Endothelial cell of umbilical vein (primary cell): ENCODE measurements around the gene KYNU.

Experiments used
- POLR2AphosphoS5 ChIP-seq: IDR thresholded peaks from 2 replicates; pipeline ENCODE4 v1.6.1; 2012; ENCODE audit warnings: low read depth, mild to moderate bottlenecking, control low read depth, low read length, moderate library complexity; ENCODE audit not compliant: insufficient read depth
- TF ChIP-seq, protein P1 (sequence below), 2 donors: IDR thresholded peaks; 1 replicate in 1 of 2; 2 replicates in 1 of 2; pipeline ENCODE4 v1.5.1; 2011; ENCODE audit warnings: low read length in 2 of 2, mild to moderate bottlenecking in 2 of 2, moderate library complexity in 2 of 2, control low read depth in 1 of 2, inconsistent platforms in 1 of 2, low read depth in 1 of 2; ENCODE audit not compliant: insufficient read depth in 1 of 2; ENCODE audit errors: extremely low read depth in 1 of 2

DNA sequence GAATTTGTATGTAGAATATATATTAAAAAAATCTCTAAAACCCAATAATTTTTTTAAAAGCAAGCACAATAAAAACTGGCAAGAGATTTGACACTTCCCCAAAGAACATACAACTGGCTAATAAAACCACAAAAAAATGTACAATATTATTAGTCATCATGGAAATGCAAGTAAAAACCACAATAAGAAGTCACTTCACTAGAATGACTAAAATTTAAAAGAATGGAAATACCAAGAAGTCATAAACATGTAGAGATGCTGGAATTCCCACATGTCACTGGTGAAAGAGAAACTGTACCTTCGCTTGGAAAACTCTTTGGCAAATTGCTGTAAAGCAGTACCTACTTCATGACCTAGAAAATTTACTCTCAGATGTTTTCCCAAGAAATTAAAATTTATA lies 43.4 kb upstream of the KYNU start:
- no peak for TF ChIP-seq POLR2AphosphoS5
- TF ChIP-seq, protein P1, sequence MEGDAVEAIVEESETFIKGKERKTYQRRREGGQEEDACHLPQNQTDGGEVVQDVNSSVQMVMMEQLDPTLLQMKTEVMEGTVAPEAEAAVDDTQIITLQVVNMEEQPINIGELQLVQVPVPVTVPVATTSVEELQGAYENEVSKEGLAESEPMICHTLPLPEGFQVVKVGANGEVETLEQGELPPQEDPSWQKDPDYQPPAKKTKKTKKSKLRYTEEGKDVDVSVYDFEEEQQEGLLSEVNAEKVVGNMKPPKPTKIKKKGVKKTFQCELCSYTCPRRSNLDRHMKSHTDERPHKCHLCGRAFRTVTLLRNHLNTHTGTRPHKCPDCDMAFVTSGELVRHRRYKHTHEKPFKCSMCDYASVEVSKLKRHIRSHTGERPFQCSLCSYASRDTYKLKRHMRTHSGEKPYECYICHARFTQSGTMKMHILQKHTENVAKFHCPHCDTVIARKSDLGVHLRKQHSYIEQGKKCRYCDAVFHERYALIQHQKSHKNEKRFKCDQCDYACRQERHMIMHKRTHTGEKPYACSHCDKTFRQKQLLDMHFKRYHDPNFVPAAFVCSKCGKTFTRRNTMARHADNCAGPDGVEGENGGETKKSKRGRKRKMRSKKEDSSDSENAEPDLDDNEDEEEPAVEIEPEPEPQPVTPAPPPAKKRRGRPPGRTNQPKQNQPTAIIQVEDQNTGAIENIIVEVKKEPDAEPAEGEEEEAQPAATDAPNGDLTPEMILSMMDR (IDR thresholded peaks at IDR 0.05; ENCODE audit: extremely low read depth in 1 of 2, insufficient read depth in 1 of 2, low read depth in 1 of 2, low read length in 2 of 2): no peak
